Breast epithelium (tissue), 4 donors: Measurements from ENCODE around the gene KCNJ6. TPM values are rescaled to one million over a fixed set of nuclear protein-coding genes. Genes with fewer than 3 reads are reported as not detected.

Source experiments
- DNase-seq, 2 donors: peaks; one replicate each; pipeline ENCODE4 v3.0.0-alpha.2; 2019; ENCODE audit warnings: low spot score in 2 of 2
- H3K27ac ChIP-seq, 2 donors: fragments of 200-600 bp; sonication (generic) in 1 of 2; one replicate each; pipeline ENCODE4 v1.5.1; 2016 to 2019; ENCODE audit warnings: mild to moderate bottlenecking in 1 of 2
- H3K27me3 ChIP-seq, 2 donors: fragments of 200-600 bp; sonication (generic) in 1 of 2; one replicate each; pipeline versions ENCODE4 v1.5.1 to v1.6.0; 2017 to 2019; ENCODE audit warnings: control low read depth in 1 of 2, mild to moderate bottlenecking in 1 of 2
- H3K36me3 ChIP-seq: fragments of 200-600 bp; one replicate; pipeline ENCODE4 v1.5.1; 2019
- H3K4me1 ChIP-seq, 2 donors: fragments of 200-600 bp; sonication (generic); one replicate each; pipeline ENCODE4 v1.5.1; 2016 to 2019; ENCODE audit warnings: control low read depth in 1 of 2
- H3K4me3 ChIP-seq, 3 donors: fragments of 200-600 bp; sonication (generic); 1 replicate in 2 of 3; 2 replicates in 1 of 3; pipeline ENCODE4 v1.5.1; 2016 to 2019; ENCODE audit warnings: mild to moderate bottlenecking in 3 of 3, moderate library complexity in 2 of 3
- H3K9me3 ChIP-seq, 2 donors: fragments of 200-600 bp; sonication (generic) in 1 of 2; one replicate each; pipeline ENCODE4 v1.5.1; 2016 to 2019; ENCODE audit warnings: control low read depth in 1 of 2
- CTCF ChIP-seq, 3 donors: fragments of 450-650 bp; IDR thresholded peaks; one replicate each; pipeline ENCODE4 v1.5.1; 2016 to 2017; ENCODE audit warnings: antibody characterized with exemption in 3 of 3, mild to moderate bottlenecking in 3 of 3, moderate library complexity in 3 of 3
- POLR2A ChIP-seq: fragments of 450-650 bp; IDR thresholded peaks from one replicate; pipeline ENCODE4 v1.6.1; 2016; ENCODE audit warnings: antibody characterized with exemption, mild to moderate bottlenecking, moderate library complexity
- POLR2AphosphoS5 ChIP-seq, 3 donors: sonication (generic); formaldehyde crosslinking; IDR thresholded peaks; one replicate each; pipeline ENCODE4 v1.6.1; 2017; ENCODE audit warnings: antibody characterized with exemption in 3 of 3
- intact Hi-C: fragments of 100-400 bp; cut with DNase I; formaldehyde crosslinking; loops from one replicate; pipeline ENCODE4 v1.15.1; 2023; ENCODE audit warnings: low total_unique reads
- total RNA-seq, 3 donors: library from RNA; depleted of rRNA; stranded (reverse); fragments of >200 nt; gene quantifications; one replicate each; pipeline ENCODE4 v1.1.0, GENCODE V29; 2016

KCNJ6 gene
- total RNA-seq, 3 donors from 2014 or later = not detected

- Histone ChIP-seq H3K27ac (no peak overlapping the region), H3K4me3 (no peak overlapping the region), H3K9me3 (peaks cover 7 to 22% of the 10 kb centered on the region in 2 donors), H3K27me3 (no peaks in the 10 kb centered on the region), H3K36me3 (no peaks in the 10 kb centered on the region), H3K4me1 (no peaks in the 10 kb centered on the region)
- no peak for DNase-seq
- intact Hi-C loops = loop anchor here (1.0 kb wide), 1 partner anchor 19 kb away; no protein-coding TSS in a partner anchor
- TF ChIP-seq CTCF (IDR thresholded peaks at IDR 0.05) (no peak), POLR2A (no peak), POLR2AphosphoS5 (IDR thresholded peaks at IDR 0.05) (no peak)
These were observed 341.5 kb downstream of the KCNJ6 start for GRCh38 chr21:37574751-37575150.

- DNase-seq = no peak
- intact Hi-C loops = no loop called here
- H3K36me3 ChIP-seq = no peaks in the 10 kb centered on the region
- peaks cover 7 to 18% of the 10 kb centered on the region in 2 donors for H3K9me3 ChIP-seq
- no peak overlapping the region for H3K4me3 ChIP-seq
- H3K4me1 ChIP-seq = no peaks in the 10 kb centered on the region
- no peaks in the 10 kb centered on the region for H3K27me3 ChIP-seq
- H3K27ac ChIP-seq = no peak overlapping the region
- TF ChIP-seq POLR2AphosphoS5 (IDR thresholded peaks at IDR 0.05) (no peak), POLR2A (no peak)
These were observed 341.9 kb downstream of the KCNJ6 start for GRCh38 chr21:37574316-37574715.

- Histone ChIP-seq H3K4me1 (no peaks in the 10 kb centered on the region), H3K27ac (no peak overlapping the region), H3K9me3 (no peaks in the 10 kb centered on the region), H3K36me3 (no peaks in the 10 kb centered on the region), H3K27me3 (no peaks in the 10 kb centered on the region), H3K4me3 (no peak overlapping the region)
- TF ChIP-seq POLR2A = no peak
- no peak for TF ChIP-seq POLR2AphosphoS5 (IDR thresholded peaks at IDR 0.05)
- no peak for TF ChIP-seq CTCF (IDR thresholded peaks at IDR 0.05)
- no peak for DNase-seq
- intact Hi-C loops = no loop called here
These were observed 344.8 kb downstream of the KCNJ6 start for GRCh38 chr21:37571442-37571841.

- H3K4me1 ChIP-seq = peaks cover 2 to 7% of the 10 kb centered on the region in 2 donors
- intact Hi-C loops = no loop called here
- no peak for TF ChIP-seq POLR2AphosphoS5 (IDR thresholded peaks at IDR 0.05)
- TF ChIP-seq CTCF (IDR thresholded peaks at IDR 0.05) = no peak
- TF ChIP-seq POLR2A = no peak
- H3K27ac ChIP-seq = no peak overlapping the region
- no peaks in the 10 kb centered on the region for H3K9me3 ChIP-seq
- no peaks in the 10 kb centered on the region for H3K36me3 ChIP-seq
- no peak for DNase-seq
- no peaks in the 10 kb centered on the region for H3K27me3 ChIP-seq
- no peak overlapping the region for H3K4me3 ChIP-seq
These were observed 347.3 kb downstream of the KCNJ6 start for GRCh38 chr21:37568916-37569315.

- Histone ChIP-seq H3K27ac (no peak overlapping the region), H3K9me3 (no peaks in the 10 kb centered on the region), H3K27me3 (no peaks in the 10 kb centered on the region), H3K4me3 (no peak overlapping the region), H3K36me3 (no peaks in the 10 kb centered on the region), H3K4me1 (peaks cover 2 to 7% of the 10 kb centered on the region in 2 donors)
- TF ChIP-seq POLR2A (no peak), CTCF (IDR thresholded peaks at IDR 0.05) (no peak), POLR2AphosphoS5 (IDR thresholded peaks at IDR 0.05) (no peak)
- intact Hi-C loops = no loop called here
- no peak for DNase-seq
These were observed 347.8 kb downstream of the KCNJ6 start for GRCh38 chr21:37568415-37568814.
